HEK293T (cell line): Measurements from ENCODE around the gene GPR146.

Source experiments
- CTCF ChIA-PET: fragments of 350-600 bp; formaldehyde crosslinking; extraction: SDS; loops from one replicate; lab custom pipeline; 2021; ENCODE audit warnings: antibody characterized with exemption, inconsistent platforms; lab: Yijun Ruan, JAX
- POLR2A ChIA-PET: fragments of 350-600 bp; formaldehyde crosslinking; extraction: SDS; loops from one replicate; lab custom pipeline; 2020; ENCODE audit warnings: antibody characterized with exemption, inconsistent platforms; lab: Yijun Ruan, JAX
- DNase-seq: peaks from one replicate; pipeline ENCODE4 v3.0.0; 2012; ENCODE audit warnings: mixed read lengths; ENCODE audit errors: extremely low spot score
- ARNT ChIP-seq: fragments of 450-650 bp; IDR thresholded peaks from 2 replicates; pipeline ENCODE4 v1.6.1; 2017; ENCODE audit warnings: mild to moderate bottlenecking
- BHLHE40 ChIP-seq: fragments of 450-650 bp; IDR thresholded peaks from 2 replicates; pipeline ENCODE4 v1.6.1; 2016; ENCODE audit warnings: mild to moderate bottlenecking, moderate library complexity, borderline replicate concordance
- CTBP1 ChIP-seq: fragments of 450-650 bp; IDR thresholded peaks from 2 replicates; pipeline ENCODE4 v1.6.1; 2016; ENCODE audit warnings: borderline replicate concordance
- ELF4 ChIP-seq: fragments of 450-650 bp; IDR thresholded peaks from 2 replicates; pipeline ENCODE4 v1.6.1; 2017; ENCODE audit warnings: antibody characterized with exemption
- FOXA1 ChIP-seq: fragments of 450-650 bp; IDR thresholded peaks from 2 replicates; pipeline ENCODE4 v1.6.1; 2016; ENCODE audit warnings: mild to moderate bottlenecking
- FOXK2 ChIP-seq: fragments of 450-650 bp; IDR thresholded peaks from 2 replicates; pipeline ENCODE4 v1.6.1; 2016; ENCODE audit warnings: mild to moderate bottlenecking
- FOXM1 ChIP-seq: fragments of 450-650 bp; IDR thresholded peaks from 2 replicates; pipeline ENCODE4 v1.6.1; 2017; ENCODE audit warnings: mild to moderate bottlenecking, borderline replicate concordance
- HDGF ChIP-seq: fragments of 450-650 bp; IDR thresholded peaks from 2 replicates; pipeline ENCODE4 v1.6.1; 2017; ENCODE audit warnings: antibody characterized with exemption, borderline replicate concordance
- L3MBTL2 ChIP-seq: fragments of 450-650 bp; conservative IDR thresholded peaks from 2 replicates; pipeline ENCODE4 v1.6.1; 2016; ENCODE audit warnings: mild to moderate bottlenecking
- LEF1 ChIP-seq: fragments of 450-650 bp; IDR thresholded peaks from 2 replicates; pipeline ENCODE4 v1.6.1; 2017; ENCODE audit warnings: mild to moderate bottlenecking, borderline replicate concordance
- NFRKB ChIP-seq: fragments of 450-650 bp; IDR thresholded peaks from 2 replicates; pipeline ENCODE4 v1.6.1; 2016; ENCODE audit warnings: mild to moderate bottlenecking, moderate library complexity
- SP1 ChIP-seq: fragments of 450-650 bp; IDR thresholded peaks from 2 replicates; pipeline ENCODE4 v1.6.1; 2017
- SUZ12 ChIP-seq: fragments of 450-650 bp; IDR thresholded peaks from 2 replicates; pipeline ENCODE4 v1.6.1; 2016; ENCODE audit warnings: mild to moderate bottlenecking
- TARDBP ChIP-seq: fragments of 450-650 bp; IDR thresholded peaks from 2 replicates; pipeline ENCODE4 v1.6.1; 2016
- ZNF384 ChIP-seq: fragments of 450-650 bp; IDR thresholded peaks from 2 replicates; pipeline ENCODE4 v1.6.1; 2016
- TF ChIP-seq, protein P1 (sequence below): fragments of 450-650 bp; IDR thresholded peaks from 2 replicates; pipeline ENCODE4 v1.6.1; 2016

GPR146 gene

GRCh38 chr7:1041551-1042491, 2.5 kb upstream of the GPR146 start:
- no peak for DNase-seq
- TF ChIP-seq ELF4 (no peak), HDGF (no peak), BHLHE40 (no peak), ARNT (no peak)
- TF ChIP-seq, protein P1, sequence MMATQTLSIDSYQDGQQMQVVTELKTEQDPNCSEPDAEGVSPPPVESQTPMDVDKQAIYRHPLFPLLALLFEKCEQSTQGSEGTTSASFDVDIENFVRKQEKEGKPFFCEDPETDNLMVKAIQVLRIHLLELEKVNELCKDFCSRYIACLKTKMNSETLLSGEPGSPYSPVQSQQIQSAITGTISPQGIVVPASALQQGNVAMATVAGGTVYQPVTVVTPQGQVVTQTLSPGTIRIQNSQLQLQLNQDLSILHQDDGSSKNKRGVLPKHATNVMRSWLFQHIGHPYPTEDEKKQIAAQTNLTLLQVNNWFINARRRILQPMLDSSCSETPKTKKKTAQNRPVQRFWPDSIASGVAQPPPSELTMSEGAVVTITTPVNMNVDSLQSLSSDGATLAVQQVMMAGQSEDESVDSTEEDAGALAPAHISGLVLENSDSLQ: no peak
- ChIA-PET POLR2A (interaction anchor here (1.4 kb wide), 1 partner anchor 13 kb away, joined by 3 read pairs; no protein-coding TSS in a partner anchor), CTCF (no interaction called here)

DNA sequence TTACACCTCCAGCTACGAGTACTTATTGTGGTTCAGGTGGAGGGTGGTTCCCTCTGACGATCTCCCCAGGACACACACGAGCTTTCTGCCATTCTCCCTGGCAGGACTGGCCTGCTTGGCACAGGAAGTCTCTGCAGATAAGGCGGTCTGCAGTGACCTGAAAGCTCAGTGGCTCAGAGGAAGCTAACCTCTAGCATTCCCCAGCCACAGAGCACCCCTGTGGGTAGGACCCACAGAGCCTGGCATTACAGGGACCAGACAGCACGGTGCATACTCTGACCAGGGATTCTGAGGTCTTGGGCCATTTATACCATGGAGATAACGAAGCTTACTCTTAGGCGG, 1.9 kb upstream of the GPR146 start:
- ChIA-PET CTCF (no interaction called here), POLR2A (interaction anchor here (1.4 kb wide), 1 partner anchor 13 kb away, joined by 3 read pairs; no protein-coding TSS in a partner anchor)
- no peak for DNase-seq
- no peak for TF ChIP-seq HDGF
- no peak for TF ChIP-seq TARDBP
- TF ChIP-seq FOXK2: no peak
- TF ChIP-seq, protein P1: no peak
- no peak for TF ChIP-seq SUZ12
- TF ChIP-seq BHLHE40: no peak
- TF ChIP-seq LEF1: no peak
- no peak for TF ChIP-seq ZNF384
- no peak for TF ChIP-seq FOXM1

DNA sequence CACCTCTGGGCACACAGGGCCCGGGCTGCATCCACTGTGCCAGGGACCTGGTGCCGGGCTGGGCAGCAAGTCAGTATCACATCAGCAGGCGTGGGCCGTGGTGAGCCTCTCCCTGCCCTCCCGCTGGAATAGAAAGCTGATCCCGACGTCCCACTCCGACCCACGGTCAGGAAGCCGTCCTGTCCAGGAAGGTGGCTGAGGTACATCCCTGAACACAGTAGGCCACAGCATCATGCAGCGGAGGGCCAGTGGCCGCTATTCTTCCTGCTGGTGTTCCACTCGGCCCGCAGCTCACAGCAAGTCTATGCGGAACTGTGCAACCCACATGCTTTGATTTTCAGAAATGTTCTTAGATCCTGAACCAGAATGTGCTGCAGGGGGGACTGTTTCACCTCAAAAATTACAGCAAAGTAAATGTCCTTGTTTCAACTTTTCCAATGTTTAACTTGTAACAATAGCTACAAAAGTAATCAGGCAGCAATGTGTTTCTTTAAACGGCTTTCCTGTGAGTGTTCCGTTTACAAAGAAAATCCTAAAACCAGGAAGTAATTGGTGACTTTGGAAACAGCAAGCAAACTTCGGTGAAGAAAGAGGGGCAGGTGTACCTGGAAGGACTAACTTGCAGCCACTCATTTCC, 676 bp upstream of the GPR146 start:
- no peak for TF ChIP-seq L3MBTL2
- no peak for TF ChIP-seq FOXK2
- no peak for TF ChIP-seq LEF1
- no peak for TF ChIP-seq ELF4
- no peak for TF ChIP-seq NFRKB
- TF ChIP-seq ZNF384: no peak
- no peak for TF ChIP-seq TARDBP
- ChIA-PET POLR2A (interaction anchor here (1.0 kb wide), 1 partner anchor 13 kb away, joined by 3 read pairs; no protein-coding TSS in a partner anchor), CTCF (interaction anchor here (1.0 to 2.0 kb wide), 2 partner anchors 50 to 133 kb away, joined by 4 to 6 read pairs; no protein-coding TSS in a partner anchor)
- no peak for DNase-seq

- ChIA-PET POLR2A (interaction anchor here (1.0 kb wide), 1 partner anchor 13 kb away, joined by 5 read pairs; no protein-coding TSS in a partner anchor), CTCF (interaction anchor here (1.0 to 2.0 kb wide), 3 partner anchors 20 to 131 kb away, joined by 3 to 6 read pairs (median 5); no protein-coding TSS in a partner anchor)
- TF ChIP-seq HDGF: no peak
- no peak for TF ChIP-seq FOXM1
- no peak for DNase-seq
Measured at GRCh38 chr7:1045069-1046063, 1.0 kb downstream of the GPR146 start.

GRCh38 chr7:1046722-1047679, 2.7 kb downstream of the GPR146 start:
- DNase-seq: no peak
- POLR2A ChIA-PET: no interaction called here
- CTCF ChIA-PET: interaction anchor here (1.3 to 1.5 kb wide), 2 partner anchors 54 to 130 kb away, joined by 3 read pairs; no protein-coding TSS in a partner anchor
- TF ChIP-seq L3MBTL2 (no peak), FOXA1 (no peak), LEF1 (no peak), CTBP1 (no peak), HDGF (no peak), ELF4 (no peak), SP1 (no peak), FOXM1 (no peak), NFRKB (no peak)
